ENCODE results near the gene VKORC1L1. TPM values are rescaled to one million over a fixed set of nuclear protein-coding genes. Genes with fewer than 3 reads are reported as not detected.

Gene VKORC1L1
- total RNA-seq, 2 donors from 2014 or later = 12.3 to 13.5 TPM

DNA sequence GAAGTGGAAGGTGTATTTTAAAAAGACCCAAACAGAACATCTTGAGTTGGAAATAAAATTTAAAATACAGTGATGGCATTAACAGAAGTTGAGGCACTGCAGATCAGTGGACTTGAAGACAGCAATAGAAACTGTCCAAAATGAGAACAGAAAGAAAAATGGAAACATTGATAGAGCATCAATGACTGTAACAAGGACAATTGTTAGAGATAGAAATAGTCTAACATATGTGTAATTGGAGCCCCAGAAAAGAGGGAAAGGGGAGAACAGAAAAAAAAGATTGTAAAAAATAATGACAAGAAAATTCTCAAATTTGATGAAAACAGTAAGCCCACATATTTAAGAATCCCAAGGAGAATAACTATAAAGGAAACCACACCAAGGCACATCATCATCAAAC, 29.4 kb downstream of the VKORC1L1 start:
- Histone ChIP-seq H3K4me3 (no peak overlapping the region), H3K9me3 (no peaks in the 10 kb centered on the region), H3K4me1 (no peaks in the 10 kb centered on the region), H3K36me3 (no peaks in the 10 kb centered on the region), H3K27ac (no peak overlapping the region), H3K27me3 (no peaks in the 10 kb centered on the region)
- TF ChIP-seq, protein P1, sequence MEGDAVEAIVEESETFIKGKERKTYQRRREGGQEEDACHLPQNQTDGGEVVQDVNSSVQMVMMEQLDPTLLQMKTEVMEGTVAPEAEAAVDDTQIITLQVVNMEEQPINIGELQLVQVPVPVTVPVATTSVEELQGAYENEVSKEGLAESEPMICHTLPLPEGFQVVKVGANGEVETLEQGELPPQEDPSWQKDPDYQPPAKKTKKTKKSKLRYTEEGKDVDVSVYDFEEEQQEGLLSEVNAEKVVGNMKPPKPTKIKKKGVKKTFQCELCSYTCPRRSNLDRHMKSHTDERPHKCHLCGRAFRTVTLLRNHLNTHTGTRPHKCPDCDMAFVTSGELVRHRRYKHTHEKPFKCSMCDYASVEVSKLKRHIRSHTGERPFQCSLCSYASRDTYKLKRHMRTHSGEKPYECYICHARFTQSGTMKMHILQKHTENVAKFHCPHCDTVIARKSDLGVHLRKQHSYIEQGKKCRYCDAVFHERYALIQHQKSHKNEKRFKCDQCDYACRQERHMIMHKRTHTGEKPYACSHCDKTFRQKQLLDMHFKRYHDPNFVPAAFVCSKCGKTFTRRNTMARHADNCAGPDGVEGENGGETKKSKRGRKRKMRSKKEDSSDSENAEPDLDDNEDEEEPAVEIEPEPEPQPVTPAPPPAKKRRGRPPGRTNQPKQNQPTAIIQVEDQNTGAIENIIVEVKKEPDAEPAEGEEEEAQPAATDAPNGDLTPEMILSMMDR (IDR thresholded peaks at IDR 0.05) = no peak
- no peak for DNase-seq (ENCODE audit: low spot score)

GRCh38 chr7:65907501-65908198, 34.8 kb downstream of the VKORC1L1 start:
- Histone ChIP-seq H3K27me3 (no peaks in the 10 kb centered on the region), H3K27ac (no peak overlapping the region), H3K4me1 (peaks cover 0 to 5% of the 10 kb centered on the region in 2 donors), H3K4me3 (no peak overlapping the region), H3K9me3 (no peaks in the 10 kb centered on the region), H3K36me3 (no peaks in the 10 kb centered on the region)
- DNase-seq (ENCODE audit: low spot score) = no peak
- TF ChIP-seq, protein P1 (IDR thresholded peaks at IDR 0.05) = no peak

GRCh38 chr7:65910237-65910636, 37.4 kb downstream of the VKORC1L1 start:
- no peaks in the 10 kb centered on the region for H3K9me3 ChIP-seq
- H3K27ac ChIP-seq = no peak overlapping the region
- no peak for DNase-seq (ENCODE audit: low spot score)
- H3K36me3 ChIP-seq = no peaks in the 10 kb centered on the region
- H3K4me3 ChIP-seq = no peak overlapping the region
- peaks cover 0 to 5% of the 10 kb centered on the region in 2 donors for H3K4me1 ChIP-seq
- H3K27me3 ChIP-seq = no peaks in the 10 kb centered on the region
- TF ChIP-seq, protein P1 (IDR thresholded peaks at IDR 0.05) = no peak

- TF ChIP-seq, protein P1 (IDR thresholded peaks at IDR 0.05) = no peak
- peaks cover 0 to 5% of the 10 kb centered on the region in 2 donors for H3K4me1 ChIP-seq
- H3K27me3 ChIP-seq = no peaks in the 10 kb centered on the region
Observed at GRCh38 chr7:65912237-65912636, 39.4 kb downstream of the VKORC1L1 start.

GRCh38 chr7:65915921-65916657, 43.2 kb downstream of the VKORC1L1 start:
- no peak overlapping the region for H3K4me3 ChIP-seq
- TF ChIP-seq, protein P1 (IDR thresholded peaks at IDR 0.05) = no peak
- no peak overlapping the region for H3K27ac ChIP-seq
- DNase-seq (ENCODE audit: low spot score) = no peak
- H3K4me1 ChIP-seq = no peaks in the 10 kb centered on the region
- no peaks in the 10 kb centered on the region for H3K36me3 ChIP-seq
- no peaks in the 10 kb centered on the region for H3K27me3 ChIP-seq
- H3K9me3 ChIP-seq = no peaks in the 10 kb centered on the region

More at GRCh38 chr7:65912237-65912636, 39.4 kb downstream of the VKORC1L1 start:
- H3K9me3 ChIP-seq = no peaks in the 10 kb centered on the region
- DNase-seq (ENCODE audit: low spot score) = no peak
- no peak overlapping the region for H3K27ac ChIP-seq
- H3K4me3 ChIP-seq = no peak overlapping the region
- H3K36me3 ChIP-seq = no peaks in the 10 kb centered on the region

Data from right atrium auricular region (tissue), 2 donors.